Measurements from ENCODE around the gene MPO.

GRCh38 chr17:58302919-58303585, 22.3 kb upstream of the MPO start:
- TF ChIP-seq, protein P1, sequence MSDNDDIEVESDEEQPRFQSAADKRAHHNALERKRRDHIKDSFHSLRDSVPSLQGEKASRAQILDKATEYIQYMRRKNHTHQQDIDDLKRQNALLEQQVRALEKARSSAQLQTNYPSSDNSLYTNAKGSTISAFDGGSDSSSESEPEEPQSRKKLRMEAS (IDR thresholded peaks at IDR 0.05) = no peak
- no peak for TF ChIP-seq RAD21 (conservative IDR thresholded peaks at IDR 0.05 in 1 of 2, IDR thresholded peaks at IDR 0.05 in 1 of 2)
- TF ChIP-seq RFX5 (IDR thresholded peaks at IDR 0.05) = no peak
- TF ChIP-seq CTCF (IDR thresholded peaks at IDR 0.05) = no peak
- TF ChIP-seq CHD4 (IDR thresholded peaks at IDR 0.05; ENCODE audit: borderline replicate concordance) = no peak
- TF ChIP-seq HDAC2 (IDR thresholded peaks at IDR 0.05) = no peak
- no peak for TF ChIP-seq POLR2A (IDR thresholded peaks at IDR 0.05; ENCODE audit: low read length)
- no peak for TF ChIP-seq CEBPB (IDR thresholded peaks at IDR 0.05)
- no peak for TF ChIP-seq ZC3H11A (IDR thresholded peaks at IDR 0.05)
- no peak for TF ChIP-seq RNF2 (IDR thresholded peaks at IDR 0.05; ENCODE audit: borderline replicate concordance, low read depth)
- TF ChIP-seq KDM1A (IDR thresholded peaks at IDR 0.05; ENCODE audit: low read depth) = no peak

All from A549 (cell line).